Endothelial cell of umbilical vein (primary cell): ENCODE results near the gene NUDT6. TPM values are rescaled to one million over a fixed set of nuclear protein-coding genes. Genes with fewer than 3 reads are reported as not detected.
"Not testable (repeated sequence)": the region's sequence is repeated elsewhere in the genome, so short reads cannot be mapped to it uniquely, and the experiment has no call there.

Source experiments
- BruUV-seq: library from RNA; stranded (reverse); fragments of 400-500 nt; replicated peaks from 2 replicates; lab custom pipeline; 2021; lab: Mats Ljungman, UMichigan
- CTCF ChIA-PET: fragments of 300-600, 350-600 bp; sonication (Branson Sonifier 250); formaldehyde crosslinking; loops from one replicate; lab custom pipeline; 2021; ENCODE audit warnings: antibody characterized with exemption, inconsistent platforms; lab: Charles Lee
- POLR2A ChIA-PET: fragments of 300-600, 350-600 bp; sonication (Branson Sonifier 250); formaldehyde crosslinking; loops from one replicate; lab custom pipeline; 2021; ENCODE audit warnings: antibody characterized with exemption, inconsistent platforms; lab: Charles Lee
- DNase-seq: peaks from one replicate; pipeline ENCODE4 v3.0.0-alpha.2; 2011; ENCODE audit warnings: low read depth, low spot score
- FAIRE-seq: peaks from 2 replicates; lab custom pipeline; 2011; peaks lifted over from hg19 to GRCh38; lab: Jason Lieb, UNC
- H2AFZ ChIP-seq: 2 replicates; pipeline ENCODE4 v1.6.0; 2012; ENCODE audit warnings: low read depth, low read length, control low read depth, inconsistent platforms
- H3K27ac ChIP-seq: 2 replicates; pipeline ENCODE4 v1.5.1; 2011; ENCODE audit warnings: low read depth, mild to moderate bottlenecking, control low read depth, low read length, moderate library complexity; ENCODE audit not compliant: insufficient read depth
- H3K27me3 ChIP-seq, 2 experiments: 2 replicates each; pipeline versions ENCODE4 v1.6.0 to v1.6.1; 2011; ENCODE audit warnings: low read length in 2 of 2, mixed read lengths in 1 of 2; ENCODE audit not compliant: control insufficient read depth in 2 of 2, insufficient read depth in 2 of 2
- H3K36me3 ChIP-seq, 2 experiments: 2 replicates in 1 of 2; 3 replicates in 1 of 2; pipeline ENCODE4 v1.5.1; 2011; ENCODE audit warnings: low read length in 2 of 2, mild to moderate bottlenecking in 1 of 2, moderate library complexity in 1 of 2; ENCODE audit not compliant: control insufficient read depth in 2 of 2, insufficient read depth in 2 of 2; ENCODE audit errors: extremely low read depth in 1 of 2
- H3K4me1 ChIP-seq: 3 replicates; pipeline ENCODE4 v1.5.1; 2011; ENCODE audit warnings: mild to moderate bottlenecking, low read length; ENCODE audit not compliant: control insufficient read depth, insufficient read depth; ENCODE audit errors: extremely low read depth
- H3K4me2 ChIP-seq: 2 replicates; pipeline ENCODE4 v1.6.1; 2011; ENCODE audit warnings: low read length, control low read depth, mixed read lengths; ENCODE audit not compliant: insufficient read depth
- H3K4me3 ChIP-seq, 3 experiments: fragments of 200-600 bp in 1 of 3; sonication (generic), shearing (Covaris generic) in 1 of 3; replicated peaks in 1 of 3; 2 replicates each; pipeline ENCODE4 v1.5.1; 2011 to 2016; ENCODE audit warnings: control low read depth in 3 of 3, low read length in 3 of 3, mild to moderate bottlenecking in 2 of 3, inconsistent platforms in 1 of 3, low read depth in 1 of 3, moderate library complexity in 1 of 3; ENCODE audit not compliant: insufficient read depth in 1 of 3
- H3K79me2 ChIP-seq: 2 replicates; pipeline ENCODE4 v1.6.0; 2012; ENCODE audit warnings: low read length, inconsistent platforms; ENCODE audit not compliant: control insufficient read depth, insufficient read depth
- H3K9ac ChIP-seq: replicated peaks from 2 replicates; pipeline ENCODE3; 2011; ENCODE audit warnings: low read length, control low read depth; ENCODE audit not compliant: insufficient read depth; ENCODE audit errors: extremely low read depth
- H3K9me1 ChIP-seq: replicated peaks from 3 replicates; pipeline ENCODE4 v1.6.0; 2011; ENCODE audit warnings: mild to moderate bottlenecking, low read length; ENCODE audit not compliant: control insufficient read depth, insufficient read depth; ENCODE audit errors: extremely low read depth
- H3K9me3 ChIP-seq: replicated peaks from 2 replicates; pipeline ENCODE4 v1.5.1; 2012; ENCODE audit warnings: low read length, inconsistent platforms; ENCODE audit not compliant: control insufficient read depth, insufficient read depth
- H4K20me1 ChIP-seq: replicated peaks from 2 replicates; pipeline ENCODE3; 2011; ENCODE audit warnings: mild to moderate bottlenecking, low read length; ENCODE audit not compliant: control insufficient read depth, insufficient read depth; ENCODE audit errors: extremely low read depth
- GATA2 ChIP-seq: IDR thresholded peaks from 2 replicates; pipeline ENCODE4 v1.7.0; 2011; ENCODE audit warnings: low read depth, mild to moderate bottlenecking, moderate library complexity, mixed read lengths, low read length; ENCODE audit not compliant: insufficient read length, insufficient read depth
- JUN ChIP-seq: IDR thresholded peaks from 2 replicates; pipeline ENCODE4 v1.6.1; 2011; ENCODE audit warnings: borderline replicate concordance, low read depth; ENCODE audit not compliant: insufficient read length, insufficient read depth
- dilution Hi-C: fragments of 300-500 bp; cut with MboI; formaldehyde crosslinking; loops from one replicate; pipeline ENCODE4 v1.15.0; 2019; ENCODE audit warnings: low sequenced_read_pairs; ENCODE audit not compliant: extremely low pct_ligation_motif_present
- intact Hi-C: fragments of 100-400 bp; cut with micrococcal nuclease; formaldehyde crosslinking; loops from one replicate; pipeline ENCODE4 v1.10.0; 2022
- polyA plus RNA-seq, 4 experiments: library from polyadenylated mRNA; depleted of rRNA in 3 of 4; stranded (reverse) in 3 of 4; unstranded in 1 of 4; fragments of >200 nt; gene quantifications; 2 replicates each; pipeline versions ENCODE4 v1.2.1 to v1.2.3, GENCODE V29; 2011 to 2012; ENCODE audit warnings: missing spikeins in 1 of 4
- total RNA-seq: library from RNA; stranded (reverse); gene quantifications from 2 replicates; pipeline ENCODE4 v1.2.3, GENCODE V29; 2021

NUDT6 gene
- total and polyA plus RNA-seq, 2 donors (not counting 3 experiments of a cell fraction or from before 2014, with no cell fraction given) = 5.1 to 5.4 TPM

DNA sequence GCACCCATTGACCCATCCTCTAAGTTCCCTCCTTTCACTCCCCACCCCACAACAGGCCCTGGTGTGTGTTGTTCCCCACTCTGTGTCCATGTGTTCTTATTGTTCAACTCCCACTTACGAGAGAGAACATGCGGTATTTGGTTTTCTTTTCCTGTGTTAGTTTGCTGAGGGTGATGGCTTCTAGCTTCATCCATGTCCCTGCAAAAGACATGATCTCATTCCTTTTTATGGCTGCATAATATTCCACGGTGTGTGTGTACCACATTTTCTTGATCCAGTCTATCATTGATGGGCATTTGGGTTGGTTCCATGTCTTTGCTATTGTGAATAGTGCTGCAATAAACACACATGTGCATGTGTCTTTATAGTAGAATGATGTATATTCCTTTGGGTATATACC is 54.2 kb downstream of the NUDT6 start:
- FAIRE-seq, H3K9me3 ChIP-seq, H3K4me1 ChIP-seq, H3K4me2 ChIP-seq, H3K79me2 ChIP-seq, H3K4me3 ChIP-seq, H3K27me3 ChIP-seq, BruUV-seq, H3K36me3 ChIP-seq, POLR2A ChIA-PET, CTCF ChIA-PET, H3K27ac ChIP-seq, dilution Hi-C loops, H2AFZ ChIP-seq, H3K9ac ChIP-seq, DNase-seq, H3K9me1 ChIP-seq, H4K20me1 ChIP-seq, intact Hi-C loops: not testable (repeated sequence)

DNA sequence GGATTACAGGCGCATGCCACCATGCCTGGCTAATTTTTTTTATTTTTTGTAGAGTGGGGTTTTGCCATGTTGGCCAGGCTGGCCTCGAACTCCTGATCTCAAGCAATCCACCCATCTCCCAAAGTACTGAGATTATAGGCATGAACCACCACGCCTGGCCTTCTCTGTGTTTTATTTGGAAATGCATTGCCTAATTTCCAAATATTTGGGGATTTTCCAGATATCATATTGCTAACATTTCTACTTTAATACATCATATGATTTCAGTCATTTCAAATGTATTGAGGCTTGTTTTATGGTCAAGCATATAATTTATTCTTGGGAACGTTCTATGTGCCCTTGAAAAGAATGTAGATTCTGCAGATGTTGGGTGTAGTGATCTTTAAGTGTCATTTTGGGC is 57.0 kb downstream of the NUDT6 start:
- dilution Hi-C loops (no loop called here), intact Hi-C loops (no loop called here)
- POLR2A ChIA-PET = interaction anchor here (0.7 kb wide), 1 partner anchor 41 kb away, joined by 3 read pairs; no protein-coding TSS in a partner anchor

More for the DNA sequence above, 57.0 kb downstream of the NUDT6 start:
- Histone ChIP-seq H2AFZ (no peak overlapping the region), H3K4me1 (no peaks in the 10 kb centered on the region), H3K4me3 (no peak overlapping the region), H3K27ac (no peak overlapping the region), H3K36me3 (peaks cover 0 to 3% of the 10 kb centered on the region in 2 experiments), H3K27me3 (no peaks in the 10 kb centered on the region), H4K20me1 (no peaks in the 10 kb centered on the region), H3K4me2 (no peak overlapping the region), H3K79me2 (no peaks in the 10 kb centered on the region), H3K9me1 (no peaks in the 10 kb centered on the region), H3K9me3 (no peaks in the 10 kb centered on the region), H3K9ac (no peak overlapping the region)
- TF ChIP-seq GATA2 (no peak), JUN (no peak)
- DNase-seq = no peak
- no peak for FAIRE-seq
- CTCF ChIA-PET = interaction anchor here (1.2 kb wide), 1 partner anchor 10 kb away, joined by 4 read pairs; no protein-coding TSS in a partner anchor
- no TSS peak for BruUV-seq
